ENCODE measurements around the gene SURF2.

Gene SURF2

DNA sequence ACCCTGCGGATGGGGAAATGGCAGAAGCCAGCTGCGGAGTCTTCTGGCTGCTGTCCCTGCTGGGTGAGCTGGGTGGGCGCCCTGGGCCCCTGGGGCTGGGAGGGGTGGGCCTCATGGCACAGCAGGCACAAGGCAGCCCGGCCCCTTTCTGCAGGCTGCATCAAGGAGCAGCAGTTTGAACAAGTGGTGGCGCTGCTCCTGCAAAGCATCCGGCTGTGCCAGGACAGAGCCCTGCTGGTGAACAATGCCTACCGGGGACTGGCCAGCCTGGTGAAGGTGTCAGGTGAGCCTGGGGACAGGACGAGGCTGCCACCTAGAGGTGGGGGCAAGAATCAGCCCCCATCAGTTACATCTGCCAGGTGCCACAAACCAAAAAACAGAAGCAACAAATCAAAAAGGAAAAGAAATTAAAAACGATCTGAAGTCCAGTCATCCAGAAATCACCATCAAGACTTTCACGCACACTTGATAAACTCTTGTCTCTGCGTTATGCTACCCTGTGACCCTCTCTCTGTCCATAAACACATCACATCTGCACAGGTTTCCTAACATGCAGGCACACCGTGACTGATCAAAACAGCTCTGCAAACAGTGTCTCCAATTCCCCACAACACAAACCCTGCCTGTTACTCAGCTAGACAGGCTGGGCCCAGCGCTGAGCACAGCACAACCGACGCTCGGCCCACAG lies 47.6 kb downstream of the SURF2 start:
- no peak for DNase-seq

DNA sequence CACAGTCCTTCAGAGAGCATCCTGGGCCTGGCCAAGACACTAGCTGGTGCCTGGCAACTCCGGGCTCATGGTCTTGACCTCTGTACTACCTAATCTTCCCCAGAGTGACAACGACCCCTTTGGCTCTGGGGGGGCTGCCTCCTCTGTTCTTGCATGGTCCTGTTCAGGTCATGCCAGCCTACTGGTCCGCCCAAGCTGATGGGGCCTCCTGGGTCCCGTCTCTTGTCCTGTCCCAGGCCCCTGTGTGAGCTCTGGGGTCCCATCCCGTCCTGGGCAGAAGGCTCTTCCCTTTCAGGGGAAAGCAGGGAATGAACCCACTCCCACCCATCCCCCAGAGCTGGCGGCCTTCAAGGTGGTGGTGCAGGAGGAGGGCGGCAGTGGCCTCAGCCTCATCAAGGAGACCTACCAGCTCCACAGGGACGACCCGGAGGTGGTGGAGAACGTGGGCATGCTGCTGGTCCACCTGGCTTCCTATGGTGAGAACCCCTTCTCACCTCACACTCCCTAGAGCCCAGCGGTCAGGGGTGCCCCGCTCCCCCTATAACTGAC lies 48.2 kb downstream of the SURF2 start:
- DNase-seq: no peak

DNA sequence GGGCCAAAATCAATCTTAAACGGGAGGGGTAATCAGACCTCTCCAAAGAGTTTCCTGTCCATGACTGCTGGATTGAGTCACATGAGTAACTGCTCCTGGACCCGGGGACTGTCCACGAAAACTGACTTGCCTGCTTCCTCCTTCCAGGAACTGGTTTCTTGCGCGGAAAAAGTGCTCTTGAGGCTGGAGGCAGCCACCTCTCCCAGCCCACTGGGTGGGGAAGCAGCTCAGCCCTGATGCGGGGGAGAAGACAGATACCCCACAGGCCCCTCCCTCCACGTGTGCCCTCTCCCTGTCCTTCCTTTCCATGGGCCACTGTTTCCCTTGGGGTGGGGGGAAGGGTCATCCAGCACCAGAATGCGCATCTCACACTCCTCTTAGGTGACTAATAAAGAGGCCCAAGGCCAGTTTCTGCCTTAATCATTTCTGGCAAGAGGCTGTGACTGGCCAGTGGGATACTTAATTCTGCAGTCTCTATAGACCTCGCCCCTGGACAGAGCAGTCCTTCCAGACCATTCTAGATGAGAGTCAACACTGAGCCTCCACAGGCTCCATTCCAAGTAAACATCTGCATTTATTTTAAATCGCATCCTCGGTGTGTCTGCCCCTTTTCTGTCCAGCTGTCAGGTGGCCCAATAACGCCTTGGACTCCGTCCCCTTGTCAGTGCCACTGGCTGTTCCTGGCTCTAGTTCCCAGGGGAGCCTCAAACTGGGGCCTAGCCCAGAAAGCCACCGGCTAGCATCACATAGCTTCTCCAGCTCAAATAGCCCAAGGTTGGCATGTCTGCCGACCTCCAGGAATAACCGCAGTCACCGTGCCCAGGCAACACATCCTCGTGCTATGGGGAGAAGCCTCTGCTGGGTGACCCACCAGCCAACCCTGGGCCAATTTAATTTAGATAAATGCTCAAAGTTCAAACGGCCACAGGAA lies 49.4 kb downstream of the SURF2 start:
- no peak for DNase-seq

DNA sequence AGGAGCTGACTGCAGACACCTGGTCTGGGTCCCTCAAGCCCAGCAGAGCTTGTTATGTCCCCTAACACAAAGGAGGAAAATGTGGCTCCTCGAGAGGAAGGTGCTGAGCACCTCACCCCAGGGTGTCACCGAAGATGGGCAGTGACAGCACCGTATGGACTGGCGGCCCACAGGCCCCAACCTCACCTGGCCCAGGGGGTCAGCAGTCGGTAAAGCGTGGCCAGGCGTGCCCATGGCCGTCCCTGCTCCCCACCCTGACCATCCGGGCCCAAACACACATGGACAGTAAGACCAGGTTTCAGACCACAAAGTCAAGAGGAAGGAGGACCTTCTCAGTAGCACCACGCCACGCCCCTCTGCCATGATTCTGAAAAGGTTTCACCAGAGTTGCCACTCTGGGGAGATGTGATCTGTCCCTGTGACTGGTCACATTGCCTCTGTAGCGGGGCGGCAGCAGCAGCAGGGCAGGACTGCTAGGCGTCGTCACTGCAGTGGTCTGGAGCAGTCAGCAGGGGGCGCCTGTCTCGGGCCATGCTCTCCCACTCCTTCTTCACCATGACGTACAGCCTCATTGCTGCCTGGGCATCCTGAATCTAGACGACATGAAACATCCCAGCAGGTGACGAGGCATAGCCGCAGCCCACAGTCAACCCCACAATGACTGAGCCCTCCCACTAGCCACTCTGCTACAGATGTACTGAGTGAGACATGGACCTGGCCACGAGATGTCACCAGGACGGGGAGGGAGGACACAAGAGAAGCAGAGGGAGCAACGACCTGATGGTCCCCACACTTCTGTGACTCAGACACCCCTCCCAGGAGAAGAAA lies 50.3 kb downstream of the SURF2 start:
- no peak for DNase-seq

DNA sequence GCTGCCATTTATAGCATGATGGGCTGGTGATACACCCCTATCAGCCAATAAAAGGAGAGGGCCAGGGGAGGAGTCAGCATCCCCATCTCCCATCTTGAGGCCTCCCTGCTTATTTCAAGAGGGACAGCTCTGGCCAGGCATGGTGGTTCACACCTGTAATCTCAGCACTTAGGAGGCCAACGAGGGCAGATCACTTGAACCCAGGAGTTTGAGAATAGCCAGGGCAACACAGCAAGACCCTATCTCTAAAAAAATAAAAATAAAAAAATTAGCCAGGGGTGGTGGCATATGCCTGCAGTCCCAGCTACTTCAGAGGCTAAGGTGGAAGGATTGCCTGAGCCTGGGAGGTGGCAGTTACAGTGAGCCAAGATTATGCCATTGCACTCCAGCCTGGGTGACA lies 51.7 kb downstream of the SURF2 start:
- no peak for DNase-seq
